ENCODE data around the gene MPV17. TPM values are rescaled to one million over a fixed set of nuclear protein-coding genes. Genes with fewer than 3 reads are reported as not detected.
A peak's percentile ranks its signal among the peaks of the same experiment; 100 is the strongest.

The MPV17 gene
- total and polyA plus RNA-seq, 9 of the 15 experiments (the other 6 are each of a cell fraction or from before 2014, with no cell fraction given) = 54.7 to 140 (median 70.2) TPM

GRCh38 chr2:27356382-27357181 lies 33.7 kb upstream of the MPV17 start, which contains the start of gene GTF3C2 (continued):
- TF ChIP-seq ZBTB40 (IDR thresholded peaks at IDR 0.05) (peak; percentile 69), ZBTB40 (CRISPR knock-in tag; IDR thresholded peaks at IDR 0.05) (no peak), RUNX1 (IDR thresholded peaks at IDR 0.05; ENCODE audit: low read depth) (no peak), RNF2 (IDR thresholded peaks at IDR 0.05) (no peak; the same call in 1 of the 2 replicates), SREBF2 (CRISPR knock-in tag; IDR thresholded peaks at IDR 0.05) (no peak), MAFG (tag; conservative IDR thresholded peaks at IDR 0.05) (no peak), ZNF518B (CRISPR knock-in tag; IDR thresholded peaks at IDR 0.05) (no peak), MYNN (IDR thresholded peaks at IDR 0.05) (no peak), MYNN (CRISPR knock-in tag; IDR thresholded peaks at IDR 0.05) (no peak), ZKSCAN3 (CRISPR knock-in tag; IDR thresholded peaks at IDR 0.05) (no peak), NFE2L1 (tag; IDR thresholded peaks at IDR 0.05; ENCODE audit: borderline replicate concordance, low read depth) (no peak)
- TF ChIP-seq, protein P1, sequence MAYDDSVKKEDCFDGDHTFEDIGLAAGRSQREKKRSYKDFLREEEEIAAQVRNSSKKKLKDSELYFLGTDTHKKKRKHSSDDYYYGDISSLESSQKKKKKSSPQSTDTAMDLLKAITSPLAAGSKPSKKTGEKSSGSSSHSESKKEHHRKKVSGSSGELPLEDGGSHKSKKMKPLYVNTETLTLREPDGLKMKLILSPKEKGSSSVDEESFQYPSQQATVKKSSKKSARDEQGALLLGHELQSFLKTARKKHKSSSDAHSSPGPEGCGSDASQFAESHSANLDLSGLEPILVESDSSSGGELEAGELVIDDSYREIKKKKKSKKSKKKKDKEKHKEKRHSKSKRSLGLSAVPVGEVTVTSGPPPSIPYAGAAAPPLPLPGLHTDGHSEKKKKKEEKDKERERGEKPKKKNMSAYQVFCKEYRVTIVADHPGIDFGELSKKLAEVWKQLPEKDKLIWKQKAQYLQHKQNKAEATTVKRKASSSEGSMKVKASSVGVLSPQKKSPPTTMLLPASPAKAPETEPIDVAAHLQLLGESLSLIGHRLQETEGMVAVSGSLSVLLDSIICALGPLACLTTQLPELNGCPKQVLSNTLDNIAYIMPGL (CRISPR knock-in tag; IDR thresholded peaks at IDR 0.05) = no peak

Data from K562 (cell line).